Lung (tissue), 12 donors: ENCODE data around the gene SAMHD1. TPM values are rescaled to one million over a fixed set of nuclear protein-coding genes. Genes with fewer than 3 reads are reported as not detected.

ENCODE experiments used
- ATAC-seq: fragments of 200-7000 bp; cut with Tn5 transposase; one replicate; pipeline ENCODE4 v1.9.1; 2020; ENCODE audit warnings: moderate number of reproducible peaks; ENCODE audit not compliant: insufficient read depth, low FRiP score
- DNase-seq, 3 donors: peaks; one replicate each; pipeline ENCODE4 v3.0.0-alpha.2; 2013 to 2017
- H3K27ac ChIP-seq, 2 donors: one replicate each; pipeline ENCODE4 v1.5.1; 2013; ENCODE audit warnings: mild to moderate bottlenecking in 2 of 2, moderate library complexity in 2 of 2, control low read depth in 1 of 2, inconsistent platforms in 1 of 2, low read depth in 1 of 2, low read length in 1 of 2
- H3K27me3 ChIP-seq, 3 donors: one replicate each; pipeline ENCODE4 v1.5.1; 2013; ENCODE audit warnings: low read length in 2 of 3; ENCODE audit not compliant: control insufficient read depth in 3 of 3, insufficient read depth in 3 of 3
- H3K36me3 ChIP-seq, 4 donors: one replicate each; pipeline ENCODE4 v1.5.1; 2013; ENCODE audit warnings: low read length in 4 of 4, mild to moderate bottlenecking in 1 of 4, moderate library complexity in 1 of 4; ENCODE audit not compliant: control insufficient read depth in 4 of 4, insufficient read depth in 4 of 4
- H3K4me1 ChIP-seq, 5 donors: one replicate each; pipeline ENCODE4 v1.5.1; 2013; ENCODE audit warnings: low read length in 5 of 5, mild to moderate bottlenecking in 2 of 5, moderate library complexity in 1 of 5; ENCODE audit not compliant: control insufficient read depth in 5 of 5, insufficient read depth in 5 of 5
- H3K4me3 ChIP-seq: one replicate; pipeline ENCODE4 v1.5.1; 2013; ENCODE audit warnings: mild to moderate bottlenecking, control low read depth, moderate library complexity
- H3K9ac ChIP-seq, 2 donors: one replicate each; pipeline ENCODE4 v1.5.1; 2013; ENCODE audit warnings: low read length in 2 of 2, control low read depth in 1 of 2; ENCODE audit not compliant: insufficient read depth in 1 of 2
- H3K9me3 ChIP-seq, 4 donors: one replicate each; pipeline ENCODE4 v1.5.1; 2013; ENCODE audit warnings: low read length in 3 of 4, mild to moderate bottlenecking in 1 of 4, moderate library complexity in 1 of 4; ENCODE audit not compliant: control insufficient read depth in 4 of 4, insufficient read depth in 3 of 4
- CTCF ChIP-seq: IDR thresholded peaks from 2 replicates; pipeline ENCODE4 v1.5.1; 2012; ENCODE audit warnings: mild to moderate bottlenecking; ENCODE audit errors: control extremely low read depth, extremely low read depth
- WGBS, 2 donors: extraction: QIAGEN DNeasy Blood & Tissue Kit; methylation state at CpG; one replicate each; pipeline ENCODE4 v1.1.7; 2013; 5-methylcytosine and 5-hydroxymethylcytosine counted together
- polyA plus RNA-seq, 2 donors: library from polyadenylated mRNA; stranded (reverse); fragments of 200-250 nt; gene quantifications; one replicate each; pipeline ENCODE4 v1.2.1, GENCODE V29; 2013
- total RNA-seq, 2 donors: library from RNA; depleted of rRNA in 1 of 2; stranded (reverse); fragments of >200 nt in 1 of 2; gene quantifications; one replicate each; pipeline ENCODE4 v1.2.1, GENCODE V29; 2014 to 2021
- donor health status: control.
- donor health status: control.
- donor health status: Bipolar disorder and iron deficiency.
- donor health status: healthy.
- donor health status: DM: yes; HTN: yes; CAD: no.

SAMHD1 gene
- total and polyA plus RNA-seq, 4 donors: 59.7 to 184 (median 90.9) TPM

- Histone ChIP-seq H3K4me3 (no peak overlapping the region), H3K36me3 (peaks cover 6 to 17% (median 11%) of the 10 kb centered on the region in 4 donors), H3K9ac (no peak overlapping the region), H3K4me1 (no peaks in the 10 kb centered on the region), H3K27me3 (no peaks in the 10 kb centered on the region), H3K27ac (no peak overlapping the region), H3K9me3 (no peaks in the 10 kb centered on the region)
- no peak for TF ChIP-seq CTCF
- ATAC-seq: no peak
- WGBS, 2 donors: 86 to 88% methylated on average over 9 of the region's 9 CpGs
- DNase-seq: no peak
Observed at GRCh38 chr20:36924167-36925045, 27.1 kb downstream of the SAMHD1 start.

GRCh38 chr20:36920334-36920730 lies 31.2 kb downstream of the SAMHD1 start:
- ATAC-seq (no peak), DNase-seq (no peak)
- Histone ChIP-seq H3K36me3 (peaks cover 0 to 16% (median 5%) of the 10 kb centered on the region in 4 donors), H3K4me1 (no peaks in the 10 kb centered on the region), H3K9ac (no peak overlapping the region), H3K9me3 (no peaks in the 10 kb centered on the region), H3K4me3 (no peak overlapping the region), H3K27ac (no peak overlapping the region), H3K27me3 (no peaks in the 10 kb centered on the region)
- WGBS, 2 donors: 95 to 99% methylated on average over 7 to 8 of the region's 8 CpGs
- TF ChIP-seq CTCF: no peak

DNA sequence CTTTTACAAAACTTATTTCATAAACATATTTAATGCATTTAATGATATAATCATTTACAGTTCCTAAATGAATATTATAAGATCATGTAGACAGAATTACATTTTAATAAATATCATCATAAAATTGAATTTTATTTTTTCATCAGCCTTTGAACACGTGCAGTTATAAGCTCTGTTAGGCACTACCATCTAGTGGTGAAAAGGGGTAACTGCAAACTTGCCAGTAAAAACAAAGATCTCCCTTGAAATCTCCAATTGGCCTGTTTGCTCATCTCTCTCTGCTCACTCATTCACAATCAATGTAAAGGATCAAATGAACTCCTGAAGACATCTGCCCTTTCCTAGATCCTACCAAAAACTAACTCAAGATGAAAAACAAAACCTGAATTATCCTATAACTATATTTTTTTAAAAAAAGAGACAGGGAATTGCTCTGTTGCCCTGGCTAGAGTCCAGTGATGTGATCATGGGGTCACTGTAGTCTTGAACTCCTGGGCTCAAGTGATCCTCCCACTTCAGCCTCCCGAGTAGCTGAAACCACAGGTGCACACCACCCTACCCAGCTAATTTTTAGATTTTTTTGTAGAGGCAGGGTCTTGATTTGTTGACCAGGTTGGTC lies 31.7 kb downstream of the SAMHD1 start:
- peak; percentile 58 for TF ChIP-seq CTCF
- H3K27ac ChIP-seq: no peak overlapping the region
- 6 to 12% methylated on average over 2 of the region's 2 CpGs for WGBS, 2 donors
- H3K27me3 ChIP-seq: no peaks in the 10 kb centered on the region
- H3K9me3 ChIP-seq: no peaks in the 10 kb centered on the region
- H3K36me3 ChIP-seq: peaks cover 0 to 19% (median 10%) of the 10 kb centered on the region in 4 donors
- ATAC-seq (no peak), DNase-seq (peak; percentile 14 to 76 (median 69))
- no peak overlapping the region for H3K9ac ChIP-seq
- no peaks in the 10 kb centered on the region for H3K4me1 ChIP-seq
- H3K4me3 ChIP-seq: no peak overlapping the region
